ENCODE data around the gene CHD1L. TPM values are rescaled to one million over a fixed set of nuclear protein-coding genes. Genes with fewer than 3 reads are reported as not detected.

CHD1L gene
- total and polyA plus RNA-seq, 2 donors (not counting 3 experiments of a cell fraction or from before 2014, with no cell fraction given) = 12.3 to 33.8 TPM

- Histone ChIP-seq H3K9me1 (replicated peaks; ENCODE audit: control insufficient read depth, extremely low read depth, insufficient read depth, low read length) (no peaks in the 10 kb centered on the region), H3K4me1 (ENCODE audit: control insufficient read depth, extremely low read depth, insufficient read depth, low read length) (no peaks in the 10 kb centered on the region), H3K27me3 (ENCODE audit: control insufficient read depth in 2 of 2, insufficient read depth in 2 of 2, low read length in 2 of 2) (no peaks in the 10 kb centered on the region), H3K27ac (ENCODE audit: insufficient read depth, low read depth, low read length) (no peak overlapping the region), H3K4me2 (ENCODE audit: insufficient read depth, low read length) (no peak overlapping the region), H3K9ac (replicated peaks; ENCODE audit: extremely low read depth, insufficient read depth, low read length) (no peak overlapping the region), H3K9me3 (replicated peaks; ENCODE audit: control insufficient read depth, insufficient read depth, low read length) (no peaks in the 10 kb centered on the region), H3K36me3 (ENCODE audit: control insufficient read depth in 2 of 2, extremely low read depth in 1 of 2, insufficient read depth in 2 of 2, low read length in 2 of 2) (no peaks in the 10 kb centered on the region), H3K79me2 (ENCODE audit: control insufficient read depth, insufficient read depth, low read length) (no peaks in the 10 kb centered on the region), H3K4me3 (replicated peaks in 1 of 3; ENCODE audit: insufficient read depth in 1 of 3, low read depth in 1 of 3, low read length in 3 of 3) (no peak overlapping the region), H4K20me1 (replicated peaks; ENCODE audit: control insufficient read depth, extremely low read depth, insufficient read depth, low read length) (no peaks in the 10 kb centered on the region), H2AFZ (ENCODE audit: low read depth, low read length) (no peak overlapping the region)
- FAIRE-seq (no peak), DNase-seq (ENCODE audit: low read depth, low spot score) (no peak)
- intact Hi-C loops (cut with micrococcal nuclease) (no loop called here), dilution Hi-C loops (cut with MboI; ENCODE audit: extremely low pct_ligation_motif_present, low sequenced_read_pairs) (no loop called here)
- POLR2A ChIA-PET = no interaction called here
- CTCF ChIA-PET = no interaction called here
- TF ChIP-seq POLR2AphosphoS5 (IDR thresholded peaks at IDR 0.05; ENCODE audit: insufficient read depth, low read depth, low read length) (no peak), MYC (IDR thresholded peaks at IDR 0.05; ENCODE audit: low read depth, low read length) (no peak), MAX (IDR thresholded peaks at IDR 0.05; ENCODE audit: insufficient read depth, insufficient read length) (no peak), EZH2 (IDR thresholded peaks at IDR 0.05; ENCODE audit: borderline replicate concordance, low read depth, low read length, severe bottlenecking) (no peak), CTCF (IDR thresholded peaks at IDR 0.05; ENCODE audit: extremely low read depth in 1 of 2, insufficient read depth in 1 of 2, low read depth in 1 of 2, low read length in 2 of 2) (no peak), FOS (IDR thresholded peaks at IDR 0.05; ENCODE audit: borderline replicate concordance, insufficient read depth, low read length) (no peak), GATA2 (IDR thresholded peaks at IDR 0.05; ENCODE audit: insufficient read depth, insufficient read length, low read depth, low read length) (no peak), POLR2A (IDR thresholded peaks at IDR 0.05; ENCODE audit: low read depth, low read length) (no peak)
- BruUV-seq (replicated peaks) = no TSS peak
Observed at GRCh38 chr1:147208619-147209018, 33.9 kb upstream of the CHD1L start.

All from endothelial cell of umbilical vein (primary cell).